Neutrophil (primary cell): ENCODE results near the gene ZBTB40.

Experiments
- H3K27ac ChIP-seq: fragments of 200-600 bp; sonication (generic); 2 replicates; pipeline ENCODE4 v1.5.1; 2016; ENCODE audit warnings: mild to moderate bottlenecking, moderate library complexity
- H3K27me3 ChIP-seq: fragments of 200-600 bp; sonication (generic); 2 replicates; pipeline ENCODE4 v1.6.0; 2016; ENCODE audit warnings: mild to moderate bottlenecking
- H3K36me3 ChIP-seq: fragments of 200-600 bp; sonication (generic); 2 replicates; pipeline ENCODE4 v1.5.1; 2017
- H3K4me1 ChIP-seq, 2 experiments: fragments of 200-600 bp in 1 of 2; sonication (generic) in 1 of 2; 1 replicate in 1 of 2; 2 replicates in 1 of 2; pipeline versions ENCODE4 v1.5.1 to v1.6.1; 2013 to 2016; ENCODE audit warnings: low read depth in 1 of 2, low read length in 1 of 2, mild to moderate bottlenecking in 1 of 2, moderate library complexity in 1 of 2; ENCODE audit not compliant: control insufficient read depth in 1 of 2, insufficient read depth in 1 of 2
- H3K4me3 ChIP-seq, 2 experiments: fragments of 200-600 bp in 1 of 2; sonication (generic) in 1 of 2; 1 replicate in 1 of 2; 2 replicates in 1 of 2; pipeline ENCODE4 v1.5.1; 2013 to 2016; ENCODE audit warnings: low read depth in 1 of 2, low read length in 1 of 2, mild to moderate bottlenecking in 1 of 2, moderate library complexity in 1 of 2
- H3K9me3 ChIP-seq: fragments of 200-600 bp; sonication (generic); 2 replicates; pipeline ENCODE4 v1.5.1; 2016
- CTCF ChIP-seq: fragments of 200-600 bp; sonication (generic); IDR thresholded peaks from 2 replicates; pipeline ENCODE4 v1.5.1; 2016; ENCODE audit warnings: antibody characterized with exemption

ZBTB40 gene

DNA sequence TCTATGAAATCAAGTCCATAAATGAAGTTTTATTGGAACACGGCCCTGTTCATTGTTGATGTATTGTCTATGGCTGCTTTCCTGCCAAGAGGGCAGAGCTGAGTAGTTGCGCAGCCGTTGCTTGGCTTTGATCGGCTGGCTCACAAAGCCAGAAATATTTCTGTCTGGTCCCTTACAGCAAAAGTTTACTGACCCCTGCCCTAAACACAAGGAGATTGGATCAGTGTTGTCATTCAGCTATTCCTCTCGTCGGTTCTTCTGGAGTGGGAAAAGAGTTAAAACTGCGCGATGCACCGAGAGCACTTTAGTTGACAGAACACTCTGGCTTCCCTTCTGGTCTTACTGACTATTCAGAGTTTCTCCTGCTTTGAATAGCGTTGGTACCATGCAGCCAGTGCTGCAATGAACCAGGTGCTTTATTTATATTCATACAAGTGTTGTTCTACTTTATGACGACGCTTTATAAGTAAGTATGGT lies 868 bp downstream of the ZBTB40 start:
- Histone ChIP-seq H3K4me3 (peak overlapping the region; percentile 67 to 84), H3K27me3 (peaks cover 5% of the 10 kb centered on the region), H3K9me3 (no peaks in the 10 kb centered on the region), H3K4me1 (peaks cover 17 to 18% of the 10 kb centered on the region in 2 experiments), H3K27ac (peak overlapping the region; percentile 73), H3K36me3 (no peaks in the 10 kb centered on the region)
- TF ChIP-seq CTCF, result no peak

DNA sequence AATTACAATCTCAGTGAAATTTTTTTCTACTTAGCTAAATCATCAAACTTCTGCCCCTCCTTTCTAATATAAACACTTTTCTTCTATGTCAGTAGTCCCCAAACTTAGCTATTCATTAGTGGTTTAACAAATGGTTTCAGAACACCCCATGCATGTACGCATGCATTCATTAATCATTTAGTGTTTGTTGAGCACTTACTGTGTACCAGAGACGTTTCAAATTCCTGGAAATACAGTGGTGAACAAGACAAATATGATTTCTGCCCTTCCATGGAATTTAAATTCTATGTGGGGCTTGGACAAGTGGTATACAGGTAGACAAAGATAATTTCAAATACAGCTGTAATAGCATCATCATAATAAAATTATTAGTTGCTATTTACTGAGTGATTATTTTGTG lies 1.5 kb downstream of the ZBTB40 start:
- no peak for TF ChIP-seq CTCF
- H3K36me3 ChIP-seq, result no peaks in the 10 kb centered on the region
- no peaks in the 10 kb centered on the region for H3K27me3 ChIP-seq
- H3K9me3 ChIP-seq, result no peaks in the 10 kb centered on the region
- peaks cover 23 to 25% of the 10 kb centered on the region in 2 experiments for H3K4me1 ChIP-seq
- H3K27ac ChIP-seq, result no peak overlapping the region
- H3K4me3 ChIP-seq, result no peak overlapping the region

GRCh38 chr1:22454476-22455056 lies 2.9 kb downstream of the ZBTB40 start:
- Histone ChIP-seq H3K27me3 (no peaks in the 10 kb centered on the region), H3K9me3 (no peaks in the 10 kb centered on the region), H3K4me1 (peaks cover 25 to 26% of the 10 kb centered on the region in 2 experiments), H3K27ac (no peak overlapping the region), H3K36me3 (no peaks in the 10 kb centered on the region), H3K4me3 (no peak overlapping the region)
- no peak for TF ChIP-seq CTCF

- peaks cover 16 to 20% of the 10 kb centered on the region in 2 experiments for H3K4me1 ChIP-seq
- H3K27ac ChIP-seq, result no peak overlapping the region
- H3K9me3 ChIP-seq, result no peaks in the 10 kb centered on the region
- TF ChIP-seq CTCF, result no peak
- H3K4me3 ChIP-seq, result no peak overlapping the region
- H3K36me3 ChIP-seq, result no peaks in the 10 kb centered on the region
- H3K27me3 ChIP-seq, result no peaks in the 10 kb centered on the region
These were observed 5.7 kb downstream of the ZBTB40 start for GRCh38 chr1:22457345-22457744.

- Histone ChIP-seq H3K27ac (no peak overlapping the region), H3K36me3 (no peaks in the 10 kb centered on the region), H3K27me3 (no peaks in the 10 kb centered on the region), H3K4me3 (no peak overlapping the region), H3K4me1 (peaks cover 11 to 15% of the 10 kb centered on the region in 2 experiments), H3K9me3 (no peaks in the 10 kb centered on the region)
- no peak for TF ChIP-seq CTCF
These were observed 6.2 kb downstream of the ZBTB40 start for GRCh38 chr1:22457836-22458235.
